ENCODE measurements around the gene TMEM176B.

- TF ChIP-seq POLR2A (IDR thresholded peaks at IDR 0.05) (no peak), CTCF (IDR thresholded peaks at IDR 0.05) (no peak)
Measured at GRCh38 chr7:150751702-150752101, 48.5 kb downstream of the TMEM176B start.
